Neural cell (in vitro differentiated cells): ENCODE measurements around the gene LPP. TPM values are rescaled to one million over a fixed set of nuclear protein-coding genes. Genes with fewer than 3 reads are reported as not detected.

ENCODE experiments used
- H2AFZ ChIP-seq: fragments of 200-600, 300-800 bp; sonication (generic), shearing (Covaris generic); 2 replicates; pipeline ENCODE4 v1.6.0; 2014; ENCODE audit warnings: low read depth, mild to moderate bottlenecking, antibody characterized with exemption, low read length, moderate library complexity
- H3F3A ChIP-seq: fragments of 200-600 bp; shearing (Covaris generic); 2 replicates; pipeline ENCODE4 v1.6.1; 2016; ENCODE audit warnings: mild to moderate bottlenecking, moderate library complexity, mixed read lengths, antibody characterized with exemption, low read length; ENCODE audit not compliant: insufficient read depth, poor library complexity, severe bottlenecking
- H3K27ac ChIP-seq: fragments of 200-600, 300-800 bp; sonication (generic), shearing (Covaris generic); 2 replicates; pipeline ENCODE4 v1.5.1; 2014; ENCODE audit warnings: mild to moderate bottlenecking, low read length, moderate library complexity
- H3K27me3 ChIP-seq: fragments of 300-800, 200-600 bp; sonication (generic), shearing (Covaris generic); 2 replicates; pipeline ENCODE4 v1.6.0; 2014; ENCODE audit warnings: mild to moderate bottlenecking, low read depth, low read length, moderate library complexity; ENCODE audit not compliant: insufficient read depth
- H3K36me3 ChIP-seq: fragments of 300-800, 200-600 bp; sonication (generic), shearing (Covaris generic); 2 replicates; pipeline ENCODE4 v1.5.1; 2014; ENCODE audit warnings: mild to moderate bottlenecking, antibody characterized with exemption, low read length, moderate library complexity; ENCODE audit not compliant: insufficient read depth
- H3K4me2 ChIP-seq: fragments of 300-800, 200-600 bp; sonication (generic), shearing (Covaris generic); 2 replicates; pipeline ENCODE4 v1.6.0; 2014; ENCODE audit warnings: mild to moderate bottlenecking, low read length
- H3K4me3 ChIP-seq: fragments of 300-800, 200-600 bp; sonication (generic), shearing (Covaris generic); 2 replicates; pipeline ENCODE4 v1.5.1; 2014; ENCODE audit warnings: mild to moderate bottlenecking, low read length, moderate library complexity
- H3K79me2 ChIP-seq: fragments of 200-600 bp; shearing (Covaris generic); replicated peaks from 2 replicates; pipeline ENCODE4 v1.6.0; 2014; ENCODE audit warnings: mild to moderate bottlenecking, low read length, moderate library complexity; ENCODE audit not compliant: insufficient read depth
- H3K9ac ChIP-seq: fragments of 300-800, 200-600 bp; sonication (generic), shearing (Covaris generic); 2 replicates; pipeline ENCODE4 v1.6.1; 2016; ENCODE audit warnings: mild to moderate bottlenecking, low read length, mixed read lengths
- H3K9me2 ChIP-seq: fragments of 200-600 bp; shearing (Covaris generic); 2 replicates; pipeline ENCODE4 v1.6.1; 2016; ENCODE audit warnings: mild to moderate bottlenecking, low read length, mixed read lengths; ENCODE audit not compliant: insufficient read depth
- H3K9me3 ChIP-seq: fragments of 200-600, 300-800 bp; sonication (generic), shearing (Covaris generic); 2 replicates; pipeline ENCODE4 v1.6.1; 2016; ENCODE audit warnings: mild to moderate bottlenecking, mixed run types, low read length, moderate library complexity, mixed read lengths
- H4K20me1 ChIP-seq: fragments of 200-600 bp; shearing (Covaris generic); 2 replicates; pipeline ENCODE4 v1.6.1; 2016; ENCODE audit warnings: mild to moderate bottlenecking, mixed run types; ENCODE audit not compliant: insufficient read depth
- CTCF ChIP-seq: fragments of 450-650 bp; IDR thresholded peaks from 2 replicates; pipeline ENCODE4 v1.5.1; 2014; ENCODE audit warnings: antibody characterized with exemption, mild to moderate bottlenecking, moderate library complexity; ENCODE audit not compliant: poor library complexity, severe bottlenecking
- EP300 ChIP-seq: fragments of 450-650 bp; conservative IDR thresholded peaks from 2 replicates; pipeline ENCODE4 v1.6.1; 2014; ENCODE audit warnings: antibody characterized with exemption, mild to moderate bottlenecking, moderate library complexity; ENCODE audit not compliant: poor library complexity, severe bottlenecking
- EZH2 ChIP-seq: fragments of 200-600, 300-800 bp; shearing (Covaris generic), sonication (generic); IDR thresholded peaks from 2 replicates; pipeline ENCODE4 v1.6.1; 2014; ENCODE audit warnings: antibody characterized with exemption, low read length, borderline replicate concordance, mild to moderate bottlenecking; ENCODE audit not compliant: insufficient read depth, poor library complexity, severe bottlenecking
- MXI1 ChIP-seq: fragments of 450-650 bp; conservative IDR thresholded peaks from 2 replicates; pipeline ENCODE4 v1.6.1; 2014; ENCODE audit warnings: antibody characterized with exemption, mild to moderate bottlenecking; ENCODE audit not compliant: poor library complexity, severe bottlenecking
- POLR2AphosphoS5 ChIP-seq: IDR thresholded peaks from 2 replicates; pipeline ENCODE4 v1.6.1; 2012
- RAD21 ChIP-seq: fragments of 450-650 bp; conservative IDR thresholded peaks from 2 replicates; pipeline ENCODE4 v1.6.1; 2014; ENCODE audit warnings: antibody characterized with exemption, mild to moderate bottlenecking, moderate library complexity
- REST ChIP-seq: IDR thresholded peaks from 2 replicates; pipeline ENCODE4 v1.6.1; 2012; ENCODE audit warnings: borderline replicate concordance
- SMC3 ChIP-seq: fragments of 450-650 bp; conservative IDR thresholded peaks from 2 replicates; pipeline ENCODE4 v1.6.1; 2014; ENCODE audit warnings: antibody characterized with exemption, mild to moderate bottlenecking, moderate library complexity; ENCODE audit not compliant: poor library complexity
- TAF1 ChIP-seq: IDR thresholded peaks from 2 replicates; pipeline ENCODE4 v1.6.1; 2012; ENCODE audit warnings: low read depth
- polyA plus RNA-seq: library from polyadenylated mRNA; depleted of rRNA; stranded (reverse); fragments of >200 nt; gene quantifications from 2 replicates; pipeline ENCODE4 v1.2.3, GENCODE V29; 2014

Gene LPP
- polyA plus RNA-seq, 1 donor from 2014 or later = 3.0 TPM

- no peak overlapping the region for H3K4me3 ChIP-seq
- H3K27ac ChIP-seq = no peak overlapping the region
- H3K27me3 ChIP-seq = no peaks in the 10 kb centered on the region
- H3K9me3 ChIP-seq = no peaks in the 10 kb centered on the region
- H3K4me2 ChIP-seq = no peak overlapping the region
- no peaks in the 10 kb centered on the region for H3F3A ChIP-seq
- no peaks in the 10 kb centered on the region for H3K9me2 ChIP-seq
- no peaks in the 10 kb centered on the region for H3K79me2 ChIP-seq
- no peaks in the 10 kb centered on the region for H4K20me1 ChIP-seq
- H3K9ac ChIP-seq = no peak overlapping the region
- no peaks in the 10 kb centered on the region for H3K36me3 ChIP-seq
- no peak for TF ChIP-seq SMC3
- no peak for TF ChIP-seq MXI1
- no peak for TF ChIP-seq EP300
- no peak for TF ChIP-seq CTCF
- TF ChIP-seq EZH2 = no peak
- no peak for TF ChIP-seq TAF1
- no peak for TF ChIP-seq POLR2AphosphoS5
- no peak for TF ChIP-seq REST
- no peak for TF ChIP-seq RAD21
- H2AFZ ChIP-seq = no peak overlapping the region
These were observed 4.4 kb upstream of the LPP start for GRCh38 chr3:188149587-188149986.

- Histone ChIP-seq H3K4me3 (no peak overlapping the region), H3K9me3 (no peaks in the 10 kb centered on the region), H2AFZ (no peak overlapping the region), H3K79me2 (peaks cover 1% of the 10 kb centered on the region), H3K27me3 (no peaks in the 10 kb centered on the region), H3K9me2 (no peaks in the 10 kb centered on the region), H3K36me3 (no peaks in the 10 kb centered on the region), H4K20me1 (no peaks in the 10 kb centered on the region), H3K4me2 (no peak overlapping the region), H3K9ac (no peak overlapping the region), H3K27ac (no peak overlapping the region), H3F3A (no peaks in the 10 kb centered on the region)
- TF ChIP-seq SMC3 (no peak), EP300 (no peak), MXI1 (no peak), TAF1 (no peak), RAD21 (no peak), CTCF (no peak), POLR2AphosphoS5 (no peak), EZH2 (no peak)
These were observed 3.0 kb upstream of the LPP start for GRCh38 chr3:188150982-188151381.
